Measurements from ENCODE around the gene PTGR1. TPM values are rescaled to one million over a fixed set of nuclear protein-coding genes. Genes with fewer than 3 reads are reported as not detected.

Gene PTGR1
- total RNA-seq, 1 donor from 2014 or later, result 101 TPM

- ATAC-seq, result no peak
These were observed 66.2 kb downstream of the PTGR1 start for GRCh38 chr9:111533099-111533790.

- ATAC-seq, result no peak
These were observed 67.7 kb downstream of the PTGR1 start for GRCh38 chr9:111531716-111532115.

GRCh38 chr9:111529787-111530186 is 69.7 kb downstream of the PTGR1 start:
- ATAC-seq, result no peak

GRCh38 chr9:111527347-111527746 is 72.1 kb downstream of the PTGR1 start:
- ATAC-seq, result no peak

GRCh38 chr9:111525056-111525977 is 74.1 kb downstream of the PTGR1 start, which contains the start of gene ZNF483:
TSS of gene ZNF483 (plus strand) at chr9:111525179. CDS start at chr9:111527396, 2,217 bp downstream.
- peak; percentile 85 for ATAC-seq

- no peak for ATAC-seq
These were observed 74.8 kb downstream of the PTGR1 start for GRCh38 chr9:111524731-111525055.

- no peak for ATAC-seq
These were observed 83.4 kb downstream of the PTGR1 start for GRCh38 chr9:111516061-111516465.

- ATAC-seq, result no peak
These were observed 84.5 kb downstream of the PTGR1 start for GRCh38 chr9:111514967-111515366.

Other genes starting within 250 kb of the PTGR1 start
- 56.5 TPM for gene ECPAS, start 115.3 kb downstream of the PTGR1 start, total RNA-seq
- gene ZNF483, start 74.5 kb downstream of the PTGR1 start, total RNA-seq, result 0.36 TPM
- 3.0 TPM for gene DNAJC25, start 31.7 kb upstream of the PTGR1 start, total RNA-seq
- 12.8 TPM for gene GNG10, start 62.0 kb upstream of the PTGR1 start, total RNA-seq
- gene SHOC1, start 195.3 kb upstream of the PTGR1 start, total RNA-seq, result 0.56 TPM